Mesodermal cell (in vitro differentiated cells): ENCODE data around the gene MYO7A.

ENCODE experiments used
- H3K27ac ChIP-seq: 2 replicates; pipeline ENCODE4 v1.7.0; 2013; ENCODE audit warnings: mild to moderate bottlenecking, low read depth, low read length, moderate library complexity; ENCODE audit not compliant: severe bottlenecking
- H3K36me3 ChIP-seq: 2 replicates; pipeline ENCODE4 v1.7.1; 2013; ENCODE audit warnings: mild to moderate bottlenecking, low read length, moderate library complexity; ENCODE audit not compliant: control insufficient read depth, insufficient read depth
- H3K4me1 ChIP-seq: one replicate; pipeline ENCODE4 v1.7.1; 2013; ENCODE audit warnings: mild to moderate bottlenecking, low read length; ENCODE audit not compliant: insufficient read depth, control insufficient read depth, poor library complexity, severe bottlenecking
- H3K4me3 ChIP-seq: 2 replicates; pipeline ENCODE4 v1.7.0; 2013; ENCODE audit warnings: low read length, control low read depth, mild to moderate bottlenecking; ENCODE audit not compliant: insufficient read depth, poor library complexity, severe bottlenecking; ENCODE audit errors: extremely low read depth
- H3K9me3 ChIP-seq: 2 replicates; pipeline ENCODE4 v1.7.1; 2013; ENCODE audit warnings: mild to moderate bottlenecking, low read length, moderate library complexity; ENCODE audit not compliant: control insufficient read depth
- WGBS, 2 experiments: methylation state at CpG; one replicate each; pipeline ENCODE4 v1.1.5; 2013; ENCODE audit warnings: missing lambda C conversion rate in 2 of 2; ENCODE audit not compliant: insufficient coverage in 2 of 2; 5-methylcytosine and 5-hydroxymethylcytosine counted together

MYO7A gene

GRCh38 chr11:77086521-77087472, 41.2 kb upstream of the MYO7A start:
- Histone ChIP-seq H3K27ac (no peak overlapping the region), H3K36me3 (peaks cover 32% of the 10 kb centered on the region), H3K4me3 (no peak overlapping the region), H3K4me1 (peaks cover 10% of the 10 kb centered on the region), H3K9me3 (no peaks in the 10 kb centered on the region)
- 90 to 91% methylated on average over 16 to 19 of the region's 23 CpGs for WGBS, 2 experiments

DNA sequence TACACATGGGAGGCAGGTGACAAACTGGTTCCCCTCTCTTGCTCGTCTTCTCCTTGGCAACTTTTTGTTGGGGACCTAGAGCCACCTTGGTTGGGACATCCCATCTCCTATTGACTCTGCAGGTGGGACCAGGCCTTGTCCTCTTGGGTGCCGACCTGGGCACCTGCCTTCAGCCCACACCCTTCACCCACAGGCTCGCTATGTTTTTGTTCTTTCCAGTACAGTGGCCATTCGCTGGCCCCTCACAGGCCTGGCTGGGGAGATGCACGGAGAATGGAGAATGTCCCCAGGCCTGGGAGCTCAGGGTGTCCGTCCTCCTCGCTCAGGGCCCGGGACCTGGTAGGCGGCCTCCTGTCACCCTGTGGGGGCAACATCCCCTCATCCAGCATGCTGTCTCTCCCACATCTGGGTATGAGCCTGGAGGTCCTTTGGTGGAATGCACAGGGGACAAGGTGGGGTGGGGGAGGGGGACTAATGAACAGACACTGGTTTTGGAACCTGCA, 40.3 kb upstream of the MYO7A start:
- 91 to 92% methylated on average over 4 to 7 of the region's 9 CpGs for WGBS, 2 experiments
- Histone ChIP-seq H3K4me1 (peaks cover 2% of the 10 kb centered on the region), H3K36me3 (peaks cover 32% of the 10 kb centered on the region), H3K9me3 (no peaks in the 10 kb centered on the region), H3K27ac (no peak overlapping the region), H3K4me3 (no peak overlapping the region)

DNA sequence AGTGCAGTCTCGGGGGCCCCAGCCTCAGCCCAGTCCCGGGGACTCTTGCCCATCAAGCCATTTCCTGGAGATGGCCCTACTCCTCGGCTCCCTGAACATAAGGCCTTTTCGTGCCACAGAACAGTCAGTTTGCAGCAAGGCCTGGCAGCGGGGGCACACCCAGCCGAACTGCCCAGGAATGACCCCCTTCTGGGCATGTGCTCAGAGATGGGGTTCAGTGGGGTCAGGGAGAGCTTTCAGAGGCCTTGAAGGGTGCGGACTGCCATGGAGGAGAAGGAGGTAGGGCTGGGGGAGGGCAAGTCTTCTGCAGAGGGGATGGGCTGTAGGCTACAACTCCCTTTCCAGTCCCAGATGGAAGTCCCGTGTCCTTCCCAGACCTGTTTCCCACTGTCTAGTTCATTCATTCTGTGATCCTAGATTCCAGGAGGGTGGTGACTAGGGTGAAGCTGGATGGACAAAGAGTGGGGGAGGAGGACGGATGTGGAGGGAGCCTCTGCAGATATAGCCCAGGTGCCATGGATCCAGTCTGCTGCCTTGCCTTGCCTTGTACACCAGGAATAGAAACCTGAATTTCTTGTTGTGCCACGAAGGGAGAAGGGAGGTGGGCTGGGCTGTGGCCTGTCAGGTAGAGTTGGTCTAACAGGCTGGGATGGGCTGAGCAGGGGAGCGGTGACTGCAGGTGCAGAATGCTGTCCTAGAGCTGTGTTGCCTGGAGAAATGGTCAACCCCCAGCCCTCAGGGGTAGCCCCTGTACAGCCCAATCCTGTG, 39.6 kb upstream of the MYO7A start:
- peaks cover 32% of the 10 kb centered on the region for H3K36me3 ChIP-seq
- H3K4me1 ChIP-seq: no peaks in the 10 kb centered on the region
- no peak overlapping the region for H3K4me3 ChIP-seq
- WGBS, 2 experiments: 91 to 92% methylated on average over 8 of the region's 11 CpGs
- no peak overlapping the region for H3K27ac ChIP-seq
- H3K9me3 ChIP-seq: no peaks in the 10 kb centered on the region

DNA sequence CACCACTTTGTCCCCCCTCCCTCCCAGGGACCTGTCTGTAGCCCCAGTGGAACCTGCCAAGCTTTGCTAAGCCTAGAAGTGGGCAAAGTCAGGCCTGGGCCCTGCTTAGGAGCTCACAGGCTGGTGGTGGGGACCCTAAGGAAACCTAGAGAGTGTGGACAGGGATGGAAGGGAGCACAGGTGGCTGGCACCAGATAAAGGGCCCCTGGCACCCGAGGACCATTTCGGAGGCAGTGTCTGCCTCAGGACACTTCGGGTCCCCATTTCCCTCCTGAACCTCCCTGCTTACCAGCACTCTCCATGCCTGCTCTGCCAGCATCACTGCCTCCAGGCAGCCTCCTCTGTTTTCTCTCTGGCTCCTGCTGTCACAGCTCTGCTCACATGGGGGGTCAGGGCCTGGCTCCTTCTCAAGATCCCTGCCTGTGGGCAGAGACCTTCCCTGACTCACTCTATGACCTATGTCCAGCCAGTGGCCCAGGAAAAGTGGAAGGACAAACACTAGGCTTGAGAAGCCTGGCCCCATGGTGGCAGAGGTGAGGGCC, 39.0 kb upstream of the MYO7A start:
- H3K9me3 ChIP-seq: no peaks in the 10 kb centered on the region
- 88 to 94% methylated on average over 3 of the region's 3 CpGs for WGBS, 2 experiments
- no peak overlapping the region for H3K27ac ChIP-seq
- H3K4me3 ChIP-seq: no peak overlapping the region
- H3K4me1 ChIP-seq: no peaks in the 10 kb centered on the region
- peaks cover 35% of the 10 kb centered on the region for H3K36me3 ChIP-seq

- Histone ChIP-seq H3K4me1 (no peaks in the 10 kb centered on the region), H3K9me3 (no peaks in the 10 kb centered on the region), H3K36me3 (peaks cover 32% of the 10 kb centered on the region), H3K27ac (no peak overlapping the region), H3K4me3 (no peak overlapping the region)
- WGBS, 2 experiments: 92 to 95% methylated on average over 4 of the region's 4 CpGs
Measured at GRCh38 chr11:77090046-77090372, 38.0 kb upstream of the MYO7A start.

DNA sequence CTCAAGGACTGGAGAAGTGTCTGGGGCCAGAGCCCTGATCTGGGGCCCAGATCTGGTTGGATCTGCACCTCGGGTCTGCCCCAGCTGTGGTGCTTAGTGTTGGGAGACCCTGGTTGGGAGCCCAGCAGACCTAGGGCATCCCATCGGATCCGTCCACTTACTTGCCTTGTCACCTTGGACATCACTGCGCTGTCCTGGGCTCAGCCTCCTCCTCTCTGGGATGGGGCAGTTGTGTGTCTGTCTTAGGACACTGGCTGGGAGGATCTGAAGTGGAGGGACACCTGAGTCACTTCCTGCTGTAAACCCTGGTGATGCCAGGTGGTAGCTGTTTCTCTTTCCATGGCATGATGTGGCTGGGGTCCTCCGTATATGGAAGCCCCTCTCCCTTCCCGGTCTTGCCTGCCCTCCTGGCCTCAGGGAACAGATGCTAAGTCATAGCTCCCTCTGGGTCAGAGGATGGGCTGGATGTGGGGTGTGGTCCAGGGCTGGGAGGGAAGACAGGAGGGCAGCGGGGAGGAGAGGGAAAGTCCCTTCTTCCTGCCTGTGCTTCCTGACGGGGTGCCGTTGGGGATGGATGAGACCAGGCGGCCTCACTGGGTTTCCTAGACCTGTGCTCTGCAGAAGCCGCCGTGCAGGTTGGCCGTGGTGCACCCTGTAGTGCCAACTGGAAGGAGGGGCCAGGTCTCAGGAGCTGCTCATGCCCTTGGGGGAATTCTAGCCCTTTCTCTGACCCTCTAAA, 37.5 kb upstream of the MYO7A start:
- Histone ChIP-seq H3K27ac (no peak overlapping the region), H3K4me1 (no peaks in the 10 kb centered on the region), H3K9me3 (no peaks in the 10 kb centered on the region), H3K36me3 (peaks cover 31% of the 10 kb centered on the region), H3K4me3 (no peak overlapping the region)
- WGBS, 2 experiments: 70 to 74% methylated on average over 10 to 12 of the region's 13 CpGs

GRCh38 chr11:77091146-77091940, 36.7 kb upstream of the MYO7A start:
- Histone ChIP-seq H3K9me3 (no peaks in the 10 kb centered on the region), H3K4me3 (no peak overlapping the region), H3K27ac (no peak overlapping the region), H3K4me1 (no peaks in the 10 kb centered on the region), H3K36me3 (peaks cover 29% of the 10 kb centered on the region)
- WGBS, 2 experiments: 33% methylated on average over 8 of the region's 9 CpGs

DNA sequence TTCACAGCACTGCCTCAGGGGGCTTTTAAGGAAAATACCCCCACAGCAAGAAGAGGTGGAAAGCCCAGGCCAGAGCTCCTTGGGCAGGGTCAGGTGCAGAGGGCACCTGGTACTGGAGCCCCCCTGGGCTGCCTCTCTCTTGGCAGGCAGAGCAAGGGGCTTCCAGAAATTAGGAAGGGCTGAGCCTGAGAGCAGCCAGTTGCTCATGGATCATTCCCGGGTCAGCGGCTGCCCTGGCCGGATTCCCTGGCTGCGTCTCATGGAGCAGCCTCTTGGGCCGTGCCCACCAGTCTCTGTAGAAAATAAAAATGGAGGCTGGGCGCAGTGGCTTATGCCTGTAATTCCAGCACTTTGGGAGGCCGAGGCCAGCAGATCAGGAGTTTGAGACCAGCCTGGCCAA, 35.7 kb upstream of the MYO7A start:
- WGBS, 2 experiments: 85 to 91% methylated on average over 7 of the region's 7 CpGs

GRCh38 chr11:77093056-77093891, 34.8 kb upstream of the MYO7A start:
- WGBS, 2 experiments: 91 to 96% methylated on average over 21 to 28 of the region's 33 CpGs
- H3K4me3 ChIP-seq: no peak overlapping the region
- peaks cover 16% of the 10 kb centered on the region for H3K36me3 ChIP-seq
- H3K27ac ChIP-seq: no peak overlapping the region
- H3K4me1 ChIP-seq: no peaks in the 10 kb centered on the region
- H3K9me3 ChIP-seq: no peaks in the 10 kb centered on the region

More for the DNA sequence above, 35.7 kb upstream of the MYO7A start:
- Histone ChIP-seq H3K4me3 (no peak overlapping the region), H3K4me1 (no peaks in the 10 kb centered on the region), H3K27ac (no peak overlapping the region), H3K36me3 (peaks cover 23% of the 10 kb centered on the region), H3K9me3 (no peaks in the 10 kb centered on the region)
